ENCODE results near the gene CRPPA.

CRPPA gene

DNA sequence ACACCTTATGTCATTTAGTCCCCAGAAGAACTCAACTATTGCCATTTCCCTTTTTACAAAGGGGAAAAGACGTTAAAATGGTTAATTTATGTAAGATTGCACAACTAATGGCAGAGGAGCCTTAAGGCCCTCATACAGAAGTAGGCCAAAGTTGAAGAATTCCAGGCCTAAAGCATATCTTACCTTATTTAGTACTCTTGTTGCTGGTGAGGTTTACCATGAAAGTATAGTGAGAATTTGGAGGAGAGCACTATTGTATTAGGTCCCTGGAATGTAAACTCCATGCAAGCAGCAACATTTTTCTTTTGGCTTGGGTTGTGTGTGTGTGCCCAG is 731 bp upstream of the CRPPA start:
- DNase-seq = no peak

- DNase-seq = peak; percentile 94
These were observed 547 bp downstream of the CRPPA start for GRCh38 chr7:16420649-16421332.

- no peak for DNase-seq
These were observed 1.0 kb downstream of the CRPPA start for GRCh38 chr7:16420329-16420648.

DNA sequence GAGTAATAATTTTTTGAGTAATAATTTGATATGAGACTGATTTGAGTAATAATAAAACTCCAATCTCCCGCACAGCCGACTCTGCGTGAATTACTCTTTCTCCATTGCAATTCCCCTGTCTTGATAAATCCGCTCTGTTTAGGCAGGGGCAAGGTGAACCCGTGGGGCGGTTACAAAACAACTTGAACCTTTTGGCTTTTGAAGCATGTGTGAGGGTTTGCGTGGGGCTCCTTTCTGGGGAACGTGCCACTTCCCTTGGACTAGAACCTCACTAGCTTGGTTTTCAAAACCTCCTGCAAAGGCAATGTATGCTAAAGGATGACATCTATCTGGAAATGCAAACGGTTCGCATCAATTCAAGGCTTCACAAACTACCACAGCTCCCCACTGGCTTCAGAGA is 1.5 kb downstream of the CRPPA start:
- no peak for DNase-seq

DNA sequence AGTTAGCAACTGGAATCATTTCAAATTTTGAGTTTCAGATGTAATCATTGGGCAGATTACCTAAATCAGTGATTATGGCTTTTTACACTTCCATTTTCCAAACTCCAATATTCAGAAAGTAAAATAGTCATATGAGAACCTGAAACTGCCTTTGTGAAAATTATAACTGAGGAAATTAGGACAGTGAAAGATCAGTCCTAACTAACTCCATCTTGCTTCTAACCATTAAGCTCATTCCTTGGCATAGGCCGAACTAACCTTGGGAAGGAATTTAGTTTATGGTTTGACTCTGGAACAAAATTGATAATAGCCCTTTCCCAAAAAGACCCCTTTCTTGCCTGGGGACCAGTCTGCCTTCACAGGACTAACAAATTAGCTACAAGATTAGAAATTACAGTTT is 2.2 kb downstream of the CRPPA start:
- DNase-seq = no peak

- no peak for DNase-seq
These were observed 3.4 kb downstream of the CRPPA start for GRCh38 chr7:16417906-16418305.

- DNase-seq = no peak
These were observed 4.8 kb downstream of the CRPPA start for GRCh38 chr7:16416289-16417282.

DNA sequence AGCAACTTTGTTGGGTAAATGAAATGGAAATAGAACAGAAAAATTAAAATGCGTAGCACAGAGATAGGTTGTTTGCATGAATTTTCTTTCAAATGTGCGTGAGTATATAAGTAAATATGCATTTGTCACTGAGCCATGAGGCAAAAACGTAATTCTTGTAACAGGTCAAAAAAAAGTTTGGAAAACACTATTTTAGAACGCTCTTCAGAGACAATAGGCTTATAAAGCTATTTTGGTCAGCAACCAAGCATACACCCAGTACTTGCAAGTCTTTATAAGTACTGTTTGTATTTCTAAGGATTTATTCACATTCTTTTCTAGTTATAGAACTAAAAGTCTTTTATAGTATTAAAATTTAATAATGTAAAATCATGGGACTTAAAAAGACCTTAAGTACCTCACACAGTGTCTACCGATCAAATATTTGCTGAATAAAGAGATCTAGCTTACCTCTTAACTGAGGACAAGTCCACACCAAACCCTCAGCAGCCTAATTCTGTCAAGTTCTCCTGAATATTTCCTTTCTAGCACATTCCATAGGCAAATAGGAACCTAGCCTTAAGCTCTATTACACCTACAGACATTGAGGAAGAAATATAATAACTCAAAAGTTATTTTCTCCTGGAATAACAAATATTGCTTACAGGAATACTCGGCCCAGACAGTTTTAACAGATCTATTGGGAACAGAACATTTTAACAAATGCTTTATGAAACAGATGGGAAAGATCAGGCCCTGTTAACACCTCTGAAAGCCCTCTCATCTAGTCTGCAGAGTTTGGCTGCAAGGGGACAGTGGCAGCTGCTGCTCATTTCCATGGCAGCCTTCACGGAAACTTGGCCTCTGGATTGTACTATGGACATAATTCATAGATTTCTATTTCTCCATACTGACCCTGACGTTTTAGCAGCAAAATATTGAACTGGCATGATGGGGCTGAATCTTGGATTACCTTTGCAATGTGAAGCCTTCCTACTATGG is 8.8 kb downstream of the CRPPA start:
- DNase-seq = peak; percentile 81

DNA sequence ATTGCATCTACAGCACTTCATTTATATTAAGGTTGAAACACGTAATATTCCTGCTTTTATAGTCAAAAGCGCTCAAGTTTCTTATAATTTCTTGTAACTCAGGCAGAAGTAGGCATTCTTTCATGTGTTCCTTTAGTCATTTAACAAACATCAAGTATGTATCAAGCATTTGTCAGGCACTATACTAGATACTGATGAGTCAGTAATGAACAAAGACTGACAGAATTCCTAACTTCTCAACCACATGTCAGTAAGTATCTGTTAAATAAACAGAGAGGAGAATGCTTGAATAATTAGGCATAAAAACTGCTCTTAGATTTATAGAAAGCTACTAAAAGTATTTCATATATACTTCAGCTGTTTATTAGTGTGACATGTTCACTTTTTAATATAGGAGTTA is 9.9 kb downstream of the CRPPA start:
- no peak for DNase-seq

GRCh38 chr7:16409777-16410176 is 11.6 kb downstream of the CRPPA start:
- no peak for DNase-seq

DNA sequence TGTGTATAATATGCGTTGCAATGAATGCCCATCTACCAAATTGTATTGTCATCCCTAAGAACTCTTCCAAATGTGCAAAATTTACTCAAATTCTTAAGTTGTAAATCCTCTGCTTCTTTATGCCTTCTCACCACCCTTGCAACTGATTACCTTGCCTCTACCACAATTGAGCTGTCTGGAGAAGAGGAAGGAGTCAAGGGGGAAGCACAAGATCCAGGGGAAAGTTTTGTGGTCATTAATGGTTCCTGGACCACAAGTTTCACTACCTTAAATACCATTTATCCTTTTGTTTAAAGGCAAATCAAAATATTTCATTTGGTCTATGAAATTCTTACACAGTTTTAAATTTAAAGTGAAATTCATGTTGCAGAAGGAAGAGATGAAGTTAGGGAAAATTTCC is 16.7 kb downstream of the CRPPA start:
- no peak for DNase-seq

DNA sequence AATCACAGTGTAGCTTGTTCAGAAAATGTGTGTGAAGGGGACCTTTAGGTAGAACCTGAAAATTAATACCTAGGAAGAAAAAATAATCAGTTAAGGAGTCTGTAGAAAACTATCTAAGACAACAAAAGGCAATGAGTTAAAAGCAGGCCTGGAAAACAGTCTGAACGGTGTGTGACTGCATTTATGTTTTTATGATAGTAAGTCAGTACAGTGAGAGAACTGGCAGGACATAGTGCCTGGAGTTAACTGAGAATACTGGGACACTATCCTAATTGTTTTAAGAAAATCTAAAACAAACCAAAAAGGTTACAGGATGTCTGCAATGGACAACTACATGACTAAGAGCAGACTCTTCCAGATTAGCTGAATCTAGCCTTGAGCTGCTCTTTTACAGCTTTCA is 17.9 kb downstream of the CRPPA start:
- no peak for DNase-seq

DNA sequence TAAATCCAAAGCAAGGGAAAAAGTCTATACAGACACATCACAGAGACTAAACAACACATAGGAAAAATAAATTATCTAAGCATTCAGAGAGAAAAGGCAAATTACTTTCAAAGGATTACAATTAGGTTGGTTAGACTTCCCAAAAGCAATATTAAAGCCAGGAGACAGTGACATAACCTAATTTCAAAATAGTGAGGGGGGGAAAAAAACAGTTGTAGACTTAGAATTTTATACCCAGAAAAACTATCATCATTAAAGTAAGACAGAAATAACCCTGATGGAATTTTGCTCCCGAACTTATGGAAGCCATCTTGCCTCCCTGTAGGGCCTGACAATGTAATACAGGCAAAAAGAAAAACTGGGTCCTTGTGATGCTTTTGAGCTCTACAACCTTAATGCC is 18.4 kb downstream of the CRPPA start:
- DNase-seq = no peak

DNA sequence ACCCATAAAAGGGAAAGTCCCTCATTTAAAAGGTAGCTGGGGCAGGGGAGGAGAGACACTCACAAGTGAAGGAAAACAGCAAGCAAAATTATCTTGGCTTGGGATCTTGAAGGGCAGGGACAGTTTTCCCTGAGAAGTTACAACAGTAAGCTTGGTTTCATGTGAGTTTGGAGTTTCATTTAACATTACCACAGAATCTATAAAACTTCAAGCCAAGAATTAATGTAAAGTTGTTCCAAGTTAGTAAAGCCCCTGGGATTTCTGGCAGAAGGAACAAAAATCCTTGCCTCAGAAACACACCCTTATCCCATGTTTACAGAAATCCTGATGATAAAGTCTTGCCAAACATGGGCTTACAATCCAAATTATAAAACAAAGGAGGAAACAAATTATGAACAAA is 19.2 kb downstream of the CRPPA start:
- no peak for DNase-seq

GRCh38 chr7:16400893-16401275 is 20.5 kb downstream of the CRPPA start:
- DNase-seq = no peak

DNA sequence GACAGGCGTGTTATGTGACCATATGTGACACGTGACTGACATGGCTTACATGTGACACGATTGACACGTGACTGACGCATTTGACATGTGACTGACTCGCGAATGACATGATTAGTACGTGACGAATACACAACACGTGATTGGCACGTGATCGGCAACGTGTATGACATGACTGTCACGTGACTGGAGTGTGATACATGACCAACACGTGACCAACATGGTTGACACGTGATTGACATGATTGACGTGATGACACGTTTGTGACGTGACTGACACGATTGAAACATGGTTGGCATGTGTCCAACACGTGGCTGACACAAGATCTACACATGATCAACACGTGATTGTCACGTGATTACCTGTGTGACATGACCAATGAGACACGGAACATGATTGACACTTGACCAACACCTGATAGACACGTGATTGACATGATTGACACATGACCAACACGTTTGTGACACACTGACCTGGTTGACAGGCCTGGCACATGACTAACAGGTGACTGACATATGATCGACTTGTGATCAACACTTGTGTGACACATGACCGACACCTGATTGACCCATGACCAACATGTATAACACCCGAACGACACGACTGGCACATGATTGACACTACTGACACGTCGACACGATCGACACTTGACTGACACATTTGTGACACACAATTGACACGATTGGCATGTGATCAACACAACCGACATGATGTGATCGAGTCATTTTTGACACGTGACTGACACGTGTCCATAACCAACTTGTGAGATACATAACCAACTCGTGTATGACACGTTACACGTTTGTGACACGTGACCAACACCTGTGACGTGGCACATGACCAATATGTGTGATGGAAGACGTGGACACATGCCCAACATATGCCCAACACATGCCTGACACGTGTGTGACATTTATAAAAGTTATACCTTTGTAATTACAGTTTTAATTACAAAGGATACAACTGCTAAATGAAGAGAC is 21.1 kb downstream of the CRPPA start:
- DNase-seq = no peak

GRCh38 chr7:16399265-16399831 is 22.0 kb downstream of the CRPPA start:
- DNase-seq = no peak

DNA sequence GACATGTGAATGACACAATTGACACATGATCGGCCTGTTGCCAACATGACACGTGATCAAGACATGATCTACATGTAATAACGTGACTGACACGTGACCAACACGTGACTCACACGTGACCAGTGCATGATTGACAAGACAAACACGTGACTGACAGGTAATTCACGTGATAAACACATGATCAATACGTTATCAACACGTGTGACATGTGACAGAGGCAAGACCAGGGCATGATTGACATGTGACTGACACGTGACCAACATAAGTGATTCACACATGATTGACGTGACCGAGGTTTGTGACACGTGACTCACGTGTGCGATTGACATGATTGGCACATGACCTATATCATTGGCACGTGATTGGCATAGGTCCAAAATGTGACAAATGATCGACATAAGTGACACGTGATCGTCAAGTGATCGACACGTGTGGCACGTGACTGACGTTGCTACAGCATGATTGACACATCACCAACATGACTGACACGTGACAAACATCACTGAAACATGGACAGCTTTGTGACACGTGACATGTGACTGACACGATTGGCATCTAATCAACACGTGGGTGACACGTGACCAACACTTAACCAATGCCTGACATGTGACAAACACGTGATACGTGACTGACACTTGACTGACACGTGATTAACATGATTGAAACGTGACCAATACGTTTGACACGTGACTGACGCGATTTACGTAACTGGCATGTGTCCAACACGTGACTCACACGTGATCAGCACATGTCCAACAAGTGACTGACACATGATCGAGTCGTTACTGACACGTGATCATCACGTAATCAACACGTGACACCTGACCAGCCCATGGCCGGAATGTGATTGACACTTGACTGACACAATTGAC is 23.0 kb downstream of the CRPPA start:
- DNase-seq = no peak

GRCh38 chr7:16397501-16398145 is 23.7 kb downstream of the CRPPA start:
- no peak for DNase-seq
